H9 (cell line): ENCODE results near the gene SIPA1L3. TPM values are rescaled to one million over a fixed set of nuclear protein-coding genes. Genes with fewer than 3 reads are reported as not detected.
A peak's percentile ranks its signal among the peaks of the same experiment; 100 is the strongest.

ENCODE experiments used
- DNase-seq: peaks from one replicate; pipeline ENCODE4 v3.0.0-alpha.2; 2017
- H2AFZ ChIP-seq: one replicate; pipeline ENCODE4 v1.6.1; 2013; ENCODE audit warnings: mild to moderate bottlenecking, low read length, control low read depth, moderate library complexity
- H2AK5ac ChIP-seq: 2 replicates; pipeline ENCODE4 v1.6.1; 2013; ENCODE audit warnings: low read length, control low read depth, mixed read lengths; ENCODE audit not compliant: insufficient read length
- H2BK120ac ChIP-seq: one replicate; pipeline ENCODE4 v1.6.1; 2013; ENCODE audit warnings: low read depth, mild to moderate bottlenecking, low read length, control low read depth, inconsistent platforms; ENCODE audit not compliant: poor library complexity, severe bottlenecking
- H2BK12ac ChIP-seq: 2 replicates; pipeline ENCODE4 v1.6.1; 2013; ENCODE audit warnings: low read length, control low read depth, mixed read lengths, low read depth; ENCODE audit not compliant: insufficient read length
- H2BK15ac ChIP-seq: 2 replicates; pipeline ENCODE4 v1.6.1; 2013; ENCODE audit warnings: low read depth, low read length, control low read depth
- H2BK20ac ChIP-seq: one replicate; pipeline ENCODE4 v1.6.1; 2013; ENCODE audit warnings: low read depth, mild to moderate bottlenecking, low read length, control low read depth, inconsistent platforms; ENCODE audit not compliant: poor library complexity, severe bottlenecking
- H2BK5ac ChIP-seq: 2 replicates; pipeline ENCODE4 v1.6.1; 2013; ENCODE audit warnings: low read length, control low read depth, mixed read lengths; ENCODE audit not compliant: insufficient read length
- H3K14ac ChIP-seq: 2 replicates; pipeline ENCODE4 v1.6.1; 2013; ENCODE audit warnings: low read length, control low read depth; ENCODE audit not compliant: insufficient read depth
- H3K18ac ChIP-seq: 2 replicates; pipeline ENCODE4 v1.6.1; 2013; ENCODE audit warnings: low read depth, mild to moderate bottlenecking, mixed read lengths, low read length, control low read depth; ENCODE audit not compliant: insufficient read length
- H3K23ac ChIP-seq: 2 replicates; pipeline ENCODE4 v1.6.1; 2013; ENCODE audit warnings: low read length, control low read depth, mixed read lengths, low read depth; ENCODE audit not compliant: insufficient read length
- H3K23me2 ChIP-seq: 2 replicates; pipeline ENCODE4 v1.6.1; 2013; ENCODE audit warnings: low read depth, mild to moderate bottlenecking, mixed read lengths, low read length, control low read depth; ENCODE audit not compliant: insufficient read length, poor library complexity, severe bottlenecking
- H3K27ac ChIP-seq: 2 replicates; pipeline ENCODE4 v1.5.1; 2013; ENCODE audit warnings: low read length, control low read depth, mixed read lengths, low read depth; ENCODE audit not compliant: insufficient read length
- H3K27me3 ChIP-seq: 2 replicates; pipeline ENCODE4 v1.6.1; 2013; ENCODE audit warnings: low read length, control low read depth, inconsistent platforms; ENCODE audit not compliant: insufficient read depth
- H3K4ac ChIP-seq: 2 replicates; pipeline ENCODE4 v1.6.1; 2013; ENCODE audit warnings: low read depth, mild to moderate bottlenecking, control low read depth, inconsistent platforms, low read length, moderate library complexity
- H3K4me1 ChIP-seq: 2 replicates; pipeline ENCODE4 v1.6.1; 2013; ENCODE audit warnings: low read length, control low read depth, inconsistent platforms; ENCODE audit not compliant: insufficient read depth
- H3K4me2 ChIP-seq: 2 replicates; pipeline ENCODE4 v1.6.1; 2013; ENCODE audit warnings: low read length, control low read depth, mixed read lengths; ENCODE audit not compliant: insufficient read length, insufficient read depth
- H3K56ac ChIP-seq: 2 replicates; pipeline ENCODE4 v1.6.1; 2013; ENCODE audit warnings: low read depth, mild to moderate bottlenecking, mixed read lengths, low read length, control low read depth; ENCODE audit not compliant: insufficient read length
- H3K79me1 ChIP-seq: 2 replicates; pipeline ENCODE4 v1.6.1; 2013; ENCODE audit warnings: low read depth, mild to moderate bottlenecking, moderate library complexity, low read length, control low read depth, inconsistent platforms; ENCODE audit not compliant: insufficient read depth, poor library complexity, severe bottlenecking
- H3K79me2 ChIP-seq: 2 replicates; pipeline ENCODE4 v1.6.1; 2013; ENCODE audit warnings: low read length, control low read depth, inconsistent platforms; ENCODE audit not compliant: insufficient read depth
- H3K9ac ChIP-seq: 2 replicates; pipeline ENCODE4 v1.6.1; 2013; ENCODE audit warnings: low read length, control low read depth, mixed read lengths; ENCODE audit not compliant: insufficient read length; ENCODE audit errors: extremely low read depth
- H3K9me3 ChIP-seq: one replicate; pipeline ENCODE4 v1.6.1; 2013; ENCODE audit warnings: low read depth, low read length, inconsistent platforms; ENCODE audit not compliant: control insufficient read depth
- H3T11ph ChIP-seq: one replicate; pipeline ENCODE4 v1.6.1; 2013; ENCODE audit warnings: mild to moderate bottlenecking, low read length, control low read depth, inconsistent platforms
- H4K20me1 ChIP-seq: one replicate; pipeline ENCODE4 v1.6.1; 2013; ENCODE audit not compliant: control insufficient read depth, insufficient read length, insufficient read depth
- H4K5ac ChIP-seq: 2 replicates; pipeline ENCODE4 v1.6.1; 2013; ENCODE audit warnings: low read depth, mild to moderate bottlenecking, mixed read lengths, low read length, control low read depth; ENCODE audit not compliant: insufficient read length
- H4K8ac ChIP-seq: replicated peaks from 2 replicates; pipeline ENCODE4 v1.6.1; 2013; ENCODE audit warnings: low read length, control low read depth, mixed read lengths, low read depth; ENCODE audit not compliant: insufficient read length
- H4K91ac ChIP-seq: 2 replicates; pipeline ENCODE4 v1.6.1; 2013; ENCODE audit warnings: low read depth, mild to moderate bottlenecking, moderate library complexity, mixed read lengths, low read length, control low read depth; ENCODE audit not compliant: insufficient read length
- H3K27ac Mint-ChIP-seq, 3 experiments: 2 replicates in 2 of 3; 3 replicates in 1 of 3; pipeline ENCODE4 v1.8.0; 2020 to 2021; ENCODE audit warnings: mixed read lengths in 3 of 3, mild to moderate bottlenecking in 1 of 3, moderate library complexity in 1 of 3
- H3K27me3 Mint-ChIP-seq: 2 replicates; pipeline ENCODE4 v1.8.0; 2021; ENCODE audit warnings: low read depth, mild to moderate bottlenecking, moderate library complexity, mixed read lengths
- H3K36me3 Mint-ChIP-seq, 3 experiments: 2 replicates in 2 of 3; 3 replicates in 1 of 3; pipeline ENCODE4 v1.8.0; 2020 to 2021; ENCODE audit warnings: low read depth in 3 of 3, mixed read lengths in 3 of 3; ENCODE audit not compliant: insufficient read depth in 1 of 3
- H3K4me1 Mint-ChIP-seq, 2 experiments: 2 replicates each; pipeline ENCODE4 v1.8.0; 2020; ENCODE audit warnings: mixed read lengths in 2 of 2
- H3K4me3 Mint-ChIP-seq, 2 experiments: 2 replicates in 1 of 2; 3 replicates in 1 of 2; pipeline ENCODE4 v1.8.0; 2020 to 2021; ENCODE audit warnings: mild to moderate bottlenecking in 2 of 2, mixed read lengths in 2 of 2, moderate library complexity in 1 of 2
- H3K9me3 Mint-ChIP-seq, 2 experiments: 2 replicates in 1 of 2; 3 replicates in 1 of 2; pipeline ENCODE4 v1.8.0; 2020; ENCODE audit warnings: mild to moderate bottlenecking in 2 of 2, mixed read lengths in 2 of 2, moderate library complexity in 1 of 2
- CTCF ChIP-seq: fragments of 200-600 bp; sonication (generic); conservative IDR thresholded peaks from 3 replicates; pipeline ENCODE4 v1.8.0; 2021; ENCODE audit warnings: antibody characterized with exemption, mild to moderate bottlenecking
- WGBS: extraction: QIAGEN DNeasy Blood & Tissue Kit; methylation state at CpG from one replicate; pipeline ENCODE4 v1.1.7; 2013; ENCODE audit warnings: missing lambda C conversion rate, low lambda C conversion rate, mixed read lengths; ENCODE audit not compliant: insufficient read length; ENCODE audit errors: extremely low coverage; 5-methylcytosine and 5-hydroxymethylcytosine counted together
- total RNA-seq: library from RNA; stranded (reverse); gene quantifications from 2 replicates; pipeline ENCODE4 v1.2.1, GENCODE V29; 2021

The SIPA1L3 gene
- total RNA-seq, 1 experiment from 2014 or later = 40.1 TPM

DNA sequence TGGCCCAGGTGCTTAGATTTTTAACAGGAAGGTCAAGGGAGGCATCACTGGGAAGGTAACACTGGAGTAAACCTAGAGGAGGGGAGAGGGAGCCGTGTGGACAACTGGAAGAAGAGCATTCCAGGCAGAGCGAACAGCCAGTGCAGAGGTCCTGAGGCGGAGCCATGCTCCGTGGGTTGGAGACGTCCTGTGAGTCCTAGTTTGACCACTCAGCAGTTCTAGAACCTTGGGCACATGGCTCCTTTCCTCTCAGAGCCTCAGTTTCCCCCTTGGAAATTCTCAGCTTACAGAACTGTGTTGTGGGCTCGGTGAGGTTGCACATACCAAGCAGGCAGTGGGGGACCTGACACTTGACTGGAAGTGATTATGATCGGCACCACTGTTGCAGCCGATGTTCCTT, 186.1 kb downstream of the SIPA1L3 start:
- H2BK5ac ChIP-seq = no peak overlapping the region
- H3K9me3 ChIP-seq = no peaks in the 10 kb centered on the region
- no peak for DNase-seq
- no peaks in the 10 kb centered on the region for H3K27me3 ChIP-seq
- H3K56ac ChIP-seq = no peak overlapping the region
- no peak overlapping the region for H4K91ac ChIP-seq
- no peak overlapping the region for H4K8ac ChIP-seq
- no peaks in the 10 kb centered on the region for H3K4me1 ChIP-seq
- Mint-ChIP-seq H3K9me3 (no peaks in the 10 kb centered on the region), H3K27me3 (no peaks in the 10 kb centered on the region), H3K4me3 (0 out of 5 replicates have a peak overlapping the region, but pooled peaks of 1 of the 2 experiments have one; percentile 17), H3K4me1 (peaks cover 5 to 13% of the 10 kb centered on the region in 2 experiments), H3K36me3 (peaks cover 9 to 31% (median 10%) of the 10 kb centered on the region in 3 experiments; a peak in 5 of 7 replicates), H3K27ac (peak overlapping the region in 1 of 3 experiments; percentile 72; a peak in 3 of 7 replicates)
- no peak overlapping the region for H3K9ac ChIP-seq
- H3K79me2 ChIP-seq = no peaks in the 10 kb centered on the region
- no peak overlapping the region for H3K18ac ChIP-seq
- H3K23me2 ChIP-seq = no peaks in the 10 kb centered on the region
- no peak overlapping the region for H3K14ac ChIP-seq
- no peak overlapping the region for H4K5ac ChIP-seq
- no peak overlapping the region for H2BK12ac ChIP-seq
- TF ChIP-seq CTCF = no peak
- H4K20me1 ChIP-seq = no peaks in the 10 kb centered on the region
- no peak overlapping the region for H2BK20ac ChIP-seq
- no peak overlapping the region for H3K4me2 ChIP-seq
- no peak overlapping the region for H3K27ac ChIP-seq
- no peaks in the 10 kb centered on the region for H3K79me1 ChIP-seq
- H3T11ph ChIP-seq = no peak overlapping the region
- H2AK5ac ChIP-seq = no peak overlapping the region
- no peak overlapping the region for H2AFZ ChIP-seq
- H2BK120ac ChIP-seq = no peak overlapping the region
- H2BK15ac ChIP-seq = no peak overlapping the region
- WGBS = no CpG with 5 or more reads among the region's 8 CpGs
- no peak overlapping the region for H3K23ac ChIP-seq
- H3K4ac ChIP-seq = no peak overlapping the region
